GM19468 (cell line): ENCODE data around the gene PLA2G4E.

Source experiments
- ATAC-seq: cut with Tn5 transposase; IDR thresholded peaks from one replicate; pipeline ENCODE4 v1.9.1; 2021; ENCODE audit warnings: mild to moderate bottlenecking, moderate library complexity, moderate number of reproducible peaks; ENCODE audit not compliant: unreplicated experiment; ENCODE audit errors: extremely low read depth

The PLA2G4E gene

DNA sequence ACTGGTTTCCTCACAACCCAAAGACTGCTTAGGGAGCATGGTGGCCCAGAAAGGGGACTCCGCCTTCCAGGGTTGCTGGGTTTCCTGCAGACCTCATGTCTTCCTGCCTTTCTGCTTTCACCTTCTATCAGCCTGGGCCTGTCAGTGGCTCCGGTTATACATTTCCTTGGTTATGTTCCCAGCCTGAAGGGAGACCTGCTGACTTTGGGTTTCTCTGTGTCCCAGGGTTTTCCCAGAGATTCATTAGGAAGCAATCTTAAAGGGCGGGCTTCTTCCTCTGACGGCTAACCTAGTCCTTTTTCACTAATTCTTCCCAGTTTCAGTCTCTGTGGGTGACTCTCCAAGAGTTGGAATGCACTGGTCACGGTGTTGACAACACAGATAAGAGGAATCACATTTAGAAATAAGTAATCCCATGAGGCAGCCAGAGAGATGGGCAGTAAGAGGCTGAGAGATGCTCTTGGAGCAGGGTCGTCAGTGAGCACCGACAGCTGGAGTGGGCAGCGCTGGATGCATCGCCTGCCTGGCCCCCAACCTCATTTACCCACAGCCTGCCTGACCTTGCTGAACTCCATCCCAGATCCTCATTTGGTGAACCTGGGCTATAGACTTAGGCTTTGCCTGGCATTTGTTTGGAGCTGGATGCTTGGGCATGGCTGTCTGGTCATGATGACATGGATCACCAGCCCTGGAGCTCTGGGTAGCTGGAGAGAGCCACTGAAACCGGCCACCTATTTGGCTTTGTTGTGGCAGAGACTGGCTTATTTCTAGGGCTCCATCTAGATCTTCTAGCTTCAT lies 38.5 kb downstream of the PLA2G4E start:
- no peak for ATAC-seq

DNA sequence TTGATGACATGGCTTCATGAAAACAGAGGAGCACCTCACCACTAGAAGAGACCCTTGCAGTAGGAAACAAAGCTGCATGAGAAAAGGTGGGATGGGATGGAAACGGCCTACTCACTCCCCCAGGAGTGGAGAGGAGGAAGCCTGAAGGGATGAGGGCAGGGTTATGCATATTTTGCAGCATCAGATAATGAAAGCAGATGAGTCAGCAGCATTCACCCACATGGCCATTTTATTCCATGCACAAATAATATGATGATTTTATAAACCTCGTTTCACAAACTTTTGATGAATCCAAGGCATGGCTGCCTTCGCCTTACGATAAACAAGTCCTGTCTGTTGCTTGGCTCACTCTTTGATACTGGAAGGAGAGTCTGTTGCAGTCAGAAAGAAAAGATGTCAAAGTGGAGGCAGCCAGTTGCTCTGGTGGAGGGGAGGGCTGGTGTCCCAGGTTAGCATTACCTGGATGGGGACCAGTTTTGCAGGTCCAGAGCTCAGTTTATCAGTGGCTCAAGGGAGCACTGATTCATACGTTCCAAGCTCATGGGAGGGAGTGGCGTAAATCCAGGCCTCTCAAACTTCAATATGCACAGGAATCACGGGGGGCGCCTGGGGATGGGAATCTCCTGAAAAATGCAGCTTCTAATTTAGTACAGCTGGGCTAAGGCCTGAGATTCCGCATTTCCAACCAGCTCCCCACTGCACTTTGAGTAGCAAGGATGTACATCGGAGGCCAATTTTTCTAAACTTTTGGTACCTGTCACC lies 39.3 kb downstream of the PLA2G4E start:
- ATAC-seq: no peak

DNA sequence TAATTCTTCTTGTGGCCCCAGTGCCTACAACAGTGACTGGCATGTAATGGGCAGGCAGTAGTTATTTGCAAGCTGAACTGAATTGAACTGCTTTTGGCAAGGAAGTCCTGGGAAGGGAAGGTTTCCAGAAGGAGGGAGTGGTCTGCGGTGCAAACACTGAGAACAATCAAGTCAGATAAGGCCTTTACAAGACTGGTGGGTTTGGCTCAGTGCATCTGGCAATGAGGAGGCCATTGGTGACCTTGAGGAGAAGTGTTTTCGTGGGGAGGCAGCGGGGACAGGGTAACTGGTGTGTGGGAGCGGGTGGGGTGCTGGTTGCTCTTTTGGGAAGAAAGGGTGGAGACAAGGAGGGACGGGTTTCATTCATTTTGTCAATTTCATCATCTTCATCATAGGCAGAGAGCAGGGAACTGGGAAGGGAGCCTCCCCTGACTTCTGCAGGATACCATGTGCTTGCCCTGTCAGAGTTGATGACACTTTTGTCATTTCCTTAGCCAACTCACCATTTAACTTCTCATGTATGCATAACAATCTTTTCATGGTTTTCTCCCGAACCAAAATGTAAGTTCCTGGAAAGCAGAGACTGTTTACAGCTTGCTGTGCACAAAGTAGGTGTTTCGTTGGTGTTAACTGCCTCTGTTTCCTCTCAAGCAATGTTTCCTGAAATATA lies 40.1 kb downstream of the PLA2G4E start:
- no peak for ATAC-seq

DNA sequence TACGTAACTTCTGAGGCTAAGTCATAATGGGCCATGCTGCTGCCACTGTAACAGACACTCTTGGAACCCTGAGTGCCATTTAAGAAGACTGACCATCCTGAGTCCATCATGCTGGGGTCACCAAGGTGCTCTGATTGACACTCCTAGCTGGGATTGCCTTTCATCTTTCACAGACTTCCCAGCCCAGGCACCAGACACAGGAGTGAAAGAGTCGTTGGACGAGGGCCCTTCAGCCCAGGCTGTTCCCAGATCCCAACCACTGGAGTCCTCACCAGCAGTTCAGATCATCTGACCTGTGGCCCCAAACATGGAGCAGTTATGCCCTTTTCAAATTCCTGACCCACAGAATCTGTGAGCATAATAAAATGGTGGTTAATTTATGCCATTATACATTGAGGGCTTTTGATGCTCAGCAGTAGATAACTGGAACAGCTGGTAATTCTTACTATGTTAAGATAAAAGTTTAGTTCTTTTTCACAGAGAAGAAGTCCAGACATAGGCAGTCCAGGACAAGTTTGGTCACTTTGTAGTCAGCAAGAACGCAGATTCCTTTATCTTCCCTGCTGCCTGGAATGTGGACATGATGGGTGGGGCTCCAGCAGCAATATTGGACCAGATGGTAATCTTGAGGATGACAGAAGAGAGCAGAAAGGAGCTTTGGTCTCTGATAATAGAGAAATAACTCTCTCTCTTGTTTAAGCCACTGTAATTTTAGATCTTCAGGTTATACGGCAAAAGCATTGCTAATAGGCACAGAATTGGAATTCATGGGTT lies 41.2 kb downstream of the PLA2G4E start:
- no peak for ATAC-seq

- no peak for ATAC-seq
Measured at GRCh38 chr15:41978534-41978933, 42.3 kb downstream of the PLA2G4E start.

DNA sequence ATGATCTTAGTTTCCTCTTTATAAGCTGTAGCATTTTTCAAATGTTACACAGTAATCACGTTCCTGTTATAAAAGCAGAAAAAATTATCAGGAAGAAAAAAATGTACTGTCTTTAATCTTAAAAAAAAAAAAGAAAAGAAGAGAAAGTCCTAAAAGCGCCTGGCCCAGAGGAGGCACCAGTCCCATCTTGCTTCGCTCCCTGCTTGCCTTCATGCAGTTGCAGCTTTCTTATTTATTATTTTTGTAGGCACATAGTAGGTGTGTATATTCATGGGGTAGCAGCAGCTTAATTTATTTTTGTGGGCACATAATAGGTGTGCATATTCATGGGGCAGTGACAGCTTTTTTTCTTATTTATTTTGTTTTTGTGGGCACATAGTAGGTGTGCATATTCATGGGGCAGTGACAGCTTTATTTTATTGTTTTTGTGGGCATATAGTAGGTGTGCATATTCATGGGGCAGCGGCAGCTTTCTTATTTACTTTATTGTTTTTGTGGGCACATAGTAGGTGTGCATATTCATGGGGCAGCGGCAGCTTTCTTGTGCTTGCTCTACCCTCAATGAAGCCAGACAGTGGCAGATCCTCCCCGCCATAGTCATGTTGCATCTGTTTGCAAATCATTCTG lies 43.0 kb downstream of the PLA2G4E start:
- no peak for ATAC-seq

- ATAC-seq: no peak
Measured at GRCh38 chr15:41975669-41976068, 45.2 kb downstream of the PLA2G4E start.

DNA sequence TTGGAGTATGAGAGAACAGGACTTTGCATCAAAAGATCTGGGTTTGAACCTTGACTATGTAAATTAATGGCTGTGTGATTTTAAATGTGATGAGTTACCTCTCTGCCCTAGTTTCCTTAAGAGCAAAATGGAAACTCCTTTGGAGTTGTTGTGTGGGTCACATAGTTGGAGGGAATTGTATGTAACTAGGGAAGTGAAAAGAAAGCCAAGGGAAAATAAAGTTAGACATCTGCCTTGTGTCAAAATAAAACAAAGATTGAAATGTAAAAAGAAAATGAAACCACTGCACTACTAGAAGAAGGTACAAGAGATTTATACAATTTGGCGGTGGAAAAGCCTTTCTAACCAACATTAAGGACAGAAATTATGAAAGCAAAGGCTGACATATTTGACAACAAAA lies 46.8 kb downstream of the PLA2G4E start:
- ATAC-seq: no peak

DNA sequence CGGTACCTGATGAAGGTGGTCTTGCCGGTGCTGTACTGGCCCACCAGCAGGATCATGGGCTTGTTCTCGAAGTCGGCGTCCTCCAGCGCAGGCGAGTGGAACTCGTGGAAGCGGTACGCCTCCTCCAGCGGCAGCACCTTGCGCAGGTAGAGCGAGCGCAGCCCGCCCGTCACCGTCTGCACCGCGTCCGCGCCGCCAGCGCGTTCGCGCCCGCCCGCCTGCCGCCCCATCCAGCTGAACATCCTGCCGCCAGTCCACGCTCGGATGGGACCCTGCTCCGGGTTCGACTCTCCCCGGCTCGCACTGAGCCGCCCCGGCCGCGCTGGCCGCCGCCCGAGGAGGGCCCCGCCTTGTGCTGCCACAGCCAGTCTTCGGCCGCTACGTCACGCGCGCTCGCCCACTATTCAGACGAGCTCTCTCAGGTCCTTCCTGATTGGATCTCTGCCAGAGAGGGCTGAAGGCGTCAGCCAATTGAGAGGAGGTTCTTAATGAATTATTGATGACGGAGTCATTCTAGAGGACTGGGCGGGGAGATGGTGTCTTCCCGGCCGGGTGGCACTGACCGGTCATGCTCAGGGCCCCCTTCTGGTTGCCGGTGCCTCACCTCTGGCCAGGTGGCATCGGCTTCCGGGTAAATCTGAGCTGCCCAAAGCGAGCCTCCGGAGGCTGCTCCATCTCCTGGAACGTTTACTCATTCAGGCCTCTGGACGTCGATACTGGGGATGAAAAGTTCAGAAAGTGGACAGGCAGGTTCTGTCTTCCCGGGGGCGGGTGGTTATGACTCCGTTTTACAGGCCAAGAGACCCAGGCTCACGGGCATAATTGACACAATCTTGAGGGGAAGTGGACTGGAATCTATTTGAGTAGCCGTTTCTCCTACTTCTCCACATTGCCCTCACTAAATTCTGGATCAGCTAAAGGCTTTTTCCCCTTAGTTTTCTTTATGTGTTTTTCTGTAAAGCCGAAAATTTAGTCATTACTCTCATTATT lies 48.3 kb downstream of the PLA2G4E start, which contains the start of gene EHD4:
EHD4 (minus strand) TSS at position 305 of the 990 bp plus-strand sequence; CDS start at position 242, 63 bp downstream.
- peak; percentile 80 for ATAC-seq

DNA sequence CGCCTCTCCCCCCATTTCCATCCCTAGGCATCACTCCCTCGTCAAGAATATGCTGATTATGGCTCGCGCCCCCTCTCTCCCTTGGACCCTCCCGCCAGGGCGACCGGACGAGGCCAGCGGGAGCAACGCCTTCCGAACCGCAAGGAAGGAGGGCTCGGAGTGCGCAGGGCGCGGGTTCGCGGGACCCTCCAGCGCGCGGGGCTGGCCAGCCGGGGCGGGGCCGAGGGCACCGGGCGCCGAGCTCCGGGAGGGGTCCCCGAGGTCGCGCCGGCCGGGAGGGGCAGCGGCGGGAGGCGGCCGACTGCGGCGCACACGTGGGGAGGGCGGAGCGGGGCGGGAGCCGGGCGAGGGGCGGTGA lies 49.0 kb downstream of the PLA2G4E start:
- no peak for ATAC-seq

- ATAC-seq: peak; percentile 23
Measured at GRCh38 chr15:41971089-41971894, 49.5 kb downstream of the PLA2G4E start.

DNA sequence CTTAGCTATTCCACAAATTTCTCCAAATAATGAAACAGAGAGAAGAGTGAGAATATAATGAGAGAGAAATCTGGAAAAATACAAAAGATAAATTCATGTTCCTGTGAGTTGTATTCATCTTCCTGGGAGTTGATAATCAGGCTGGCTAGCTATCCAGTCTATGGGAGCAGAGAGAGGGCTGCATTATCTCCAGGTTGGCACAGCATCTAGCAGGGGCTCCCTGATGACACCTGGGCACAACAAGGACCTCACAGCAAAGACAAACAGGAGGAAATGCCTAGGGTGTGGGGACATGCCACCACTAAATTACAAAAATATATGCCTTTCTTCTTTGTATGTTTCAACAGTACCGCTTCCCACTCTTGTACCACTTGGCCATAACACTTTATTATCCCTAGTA lies 50.4 kb downstream of the PLA2G4E start:
- no peak for ATAC-seq

- no peak for ATAC-seq
Measured at GRCh38 chr15:41969851-41970431, 50.9 kb downstream of the PLA2G4E start.

DNA sequence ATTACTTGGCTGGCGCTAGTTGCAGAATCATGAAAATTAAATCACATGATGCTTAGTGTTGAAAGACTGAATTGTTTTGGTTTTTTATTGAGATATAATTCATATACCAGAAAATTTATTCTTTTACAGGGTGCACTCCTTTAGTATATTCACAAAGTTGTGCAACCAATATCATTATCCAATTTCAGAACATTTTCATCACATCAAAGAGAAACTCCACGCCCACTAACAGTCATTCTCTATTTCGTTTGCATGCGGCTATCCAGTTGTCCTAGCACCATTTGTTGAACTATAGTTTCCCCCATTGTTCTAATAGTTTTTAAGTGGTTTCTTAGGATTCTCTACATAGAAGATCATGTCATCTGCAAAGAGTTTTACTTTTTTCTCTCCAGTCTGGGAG lies 52.1 kb downstream of the PLA2G4E start:
- ATAC-seq: no peak

DNA sequence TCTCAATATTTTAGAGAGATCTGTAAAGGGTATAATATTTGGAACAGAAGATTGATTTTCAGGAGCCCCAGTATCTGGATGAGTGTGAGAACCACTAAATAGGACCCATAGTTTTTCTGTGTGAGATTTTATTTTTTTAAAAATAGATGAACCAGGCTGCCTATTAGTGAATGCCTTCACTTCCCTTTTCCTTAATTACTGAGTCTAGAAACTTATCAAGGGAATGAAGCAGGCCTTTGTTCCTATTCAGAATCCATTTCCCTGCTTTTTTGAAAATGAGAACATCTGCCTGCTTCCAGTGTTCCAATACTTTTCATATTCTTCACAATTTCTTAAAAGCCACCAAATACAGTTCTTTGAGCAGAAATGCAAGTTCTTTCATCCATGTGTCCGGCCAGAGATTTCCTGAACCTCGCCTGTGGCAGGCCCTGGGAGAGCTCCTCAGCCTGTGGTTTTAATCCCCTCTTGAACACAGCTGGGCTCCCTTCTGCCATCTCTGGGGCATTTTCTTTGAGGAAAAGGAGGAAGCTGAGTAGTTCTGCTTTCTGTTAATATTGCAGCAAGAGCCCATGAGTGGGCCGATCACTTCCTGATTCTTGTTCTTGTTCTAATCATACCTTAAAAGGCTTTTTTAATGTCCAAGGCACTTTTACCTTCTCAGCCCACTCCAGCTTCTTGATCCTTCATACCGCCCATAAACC lies 53.2 kb downstream of the PLA2G4E start:
- ATAC-seq: no peak

DNA sequence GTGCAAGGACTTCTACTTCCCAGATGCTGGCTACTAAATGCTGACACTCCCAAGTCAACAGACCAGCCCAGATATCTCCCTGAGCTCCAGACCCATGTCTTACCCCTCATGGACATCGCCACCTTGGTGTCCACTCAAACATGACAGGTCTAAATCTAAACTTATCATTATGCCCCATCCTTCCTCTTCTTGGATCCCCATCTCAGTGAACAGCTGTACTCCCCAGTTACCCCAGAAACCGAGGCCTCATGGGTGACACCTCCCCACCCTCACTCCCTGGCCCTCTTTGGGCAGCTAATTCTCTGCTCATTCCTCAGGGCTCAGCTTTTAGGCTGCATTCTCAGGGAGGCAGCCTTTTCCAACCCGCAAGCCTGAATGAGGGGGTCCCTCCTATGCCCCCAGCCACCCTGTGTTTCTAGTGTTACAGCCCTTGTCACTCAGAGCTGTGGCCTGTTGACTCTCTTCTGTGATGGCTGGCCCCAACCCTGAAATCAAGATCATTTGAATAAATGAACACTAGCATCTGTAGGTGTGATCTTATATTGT lies 53.8 kb downstream of the PLA2G4E start:
- no peak for ATAC-seq

DNA sequence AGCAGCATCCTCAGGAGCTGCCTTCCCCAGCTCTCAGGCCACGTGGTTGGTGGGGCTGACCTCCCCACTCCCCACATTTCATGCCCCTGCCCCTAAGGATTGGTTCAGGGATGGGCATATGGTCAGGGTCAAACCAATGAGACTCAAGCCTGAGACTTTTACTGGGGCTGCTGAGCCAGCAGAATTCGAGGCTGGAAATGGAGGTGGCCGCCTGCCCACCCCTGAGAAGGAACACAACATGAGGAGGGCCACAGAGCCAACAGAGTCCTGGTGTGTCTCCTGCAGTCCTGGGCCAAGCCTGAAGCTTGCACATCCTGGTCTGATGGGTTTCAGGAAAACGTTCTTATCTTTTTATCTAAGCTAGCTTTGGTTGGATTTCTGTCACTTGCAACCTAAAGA lies 54.4 kb downstream of the PLA2G4E start:
- ATAC-seq: no peak
